Stimulated activated CD8-positive, alpha-beta memory T cell treated with anti-CD3 and anti-CD28 coated beads, Interleukin-7, amount 100 ng/mL, for 4 hours (primary cell): ENCODE data around the gene TPSD1.
"Not testable (repeated sequence)": the region's sequence is repeated elsewhere in the genome, so short reads cannot be mapped to it uniquely, and the experiment has no call there.

Source experiments
- DNase-seq, 2 donors: peaks; one replicate each; pipeline ENCODE4 v3.0.0-alpha.2; 2020; ENCODE audit warnings: low read depth in 2 of 2

TPSD1 gene

DNA sequence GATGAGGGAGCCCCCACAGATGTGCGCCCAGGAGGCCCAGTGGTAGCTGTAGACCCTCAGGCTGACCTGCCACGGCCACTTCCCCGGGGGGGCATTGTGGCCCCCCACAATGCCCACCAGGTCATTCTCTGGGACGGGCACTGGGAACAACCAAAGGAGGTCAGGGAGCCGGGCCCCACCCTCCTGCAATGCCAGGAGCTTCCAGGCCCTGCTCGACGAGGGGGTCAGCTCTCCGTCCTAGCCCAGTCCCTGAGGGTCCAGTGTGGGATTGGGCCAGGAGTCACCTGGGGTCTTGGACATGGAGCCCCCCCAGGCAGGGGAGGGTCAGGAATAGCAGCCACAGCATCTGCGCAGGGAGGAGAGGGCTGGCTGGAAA is 7.0 kb downstream of the TPSD1 start:
- DNase-seq, result no peak

DNA sequence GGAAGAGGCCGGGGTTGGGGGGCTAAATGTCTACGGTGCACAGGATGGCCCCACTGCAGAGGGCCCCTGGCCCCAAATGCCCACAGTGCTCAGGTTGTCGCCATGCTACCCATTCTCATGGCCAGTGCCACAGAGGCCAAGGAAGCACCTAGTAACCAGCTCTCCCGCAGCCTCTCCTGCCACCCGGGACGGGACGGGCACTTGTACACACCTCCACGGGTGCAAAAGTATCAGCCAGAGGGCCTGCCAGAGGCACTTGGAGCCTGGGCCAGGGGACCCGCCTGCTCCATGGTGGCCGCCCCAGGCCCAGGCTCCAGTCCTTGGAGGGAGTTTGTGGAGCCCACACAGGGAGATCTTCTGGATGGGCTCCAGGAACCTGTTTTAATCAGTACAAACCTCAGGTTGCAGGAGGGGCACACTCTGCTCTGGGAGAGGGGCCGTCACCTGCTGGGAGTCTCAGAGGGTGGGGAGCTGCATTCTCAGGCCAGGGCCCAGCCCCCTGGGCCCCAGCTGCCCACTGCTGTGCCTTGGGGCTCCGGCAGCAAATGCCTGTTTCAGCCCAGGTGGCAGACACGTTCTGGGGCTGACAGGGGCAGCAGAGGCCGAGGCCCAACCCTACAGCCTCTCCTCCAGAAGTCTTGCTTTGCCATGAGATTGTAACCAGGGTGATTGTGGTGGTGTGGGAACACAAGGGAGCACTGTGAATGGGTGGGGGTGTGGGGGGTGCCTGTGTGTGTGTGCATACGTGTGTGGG is 7.9 kb downstream of the TPSD1 start:
- DNase-seq, result no peak

DNA sequence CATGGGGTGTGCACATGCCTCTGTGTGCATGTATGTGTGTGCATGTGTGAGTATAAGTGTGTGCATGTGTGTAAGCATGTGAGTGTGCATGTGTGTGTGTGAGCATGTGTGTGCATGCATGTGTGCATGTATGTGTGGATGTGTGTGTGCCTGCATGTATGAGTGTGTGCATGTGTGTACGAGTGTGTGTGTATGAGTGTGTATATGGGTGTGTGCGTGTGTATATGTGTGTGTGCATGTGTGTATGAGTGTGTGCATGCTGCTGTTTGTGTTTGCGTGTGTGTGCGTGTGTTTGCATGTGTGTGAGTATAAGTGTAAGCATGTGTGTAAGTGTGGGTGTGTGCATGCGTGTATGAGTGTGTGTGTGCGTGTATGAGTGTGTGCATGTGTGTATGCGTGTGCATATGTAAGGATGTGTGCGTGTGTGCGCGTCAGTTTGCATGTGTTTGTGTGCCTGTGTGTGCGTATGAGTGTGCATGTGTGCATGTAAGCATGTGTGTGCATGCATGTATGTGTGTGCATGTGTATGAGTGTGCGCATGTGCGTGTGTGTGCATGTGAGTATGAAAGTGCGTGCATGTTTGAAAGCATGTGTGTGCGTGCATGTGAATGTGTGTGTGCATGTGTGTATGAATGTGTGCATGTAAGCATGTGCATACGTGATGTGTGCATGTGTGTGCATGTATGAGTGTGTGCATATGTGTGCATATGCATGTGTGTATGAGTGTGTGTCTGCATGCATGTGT is 8.6 kb downstream of the TPSD1 start:
- no peak for DNase-seq

DNA sequence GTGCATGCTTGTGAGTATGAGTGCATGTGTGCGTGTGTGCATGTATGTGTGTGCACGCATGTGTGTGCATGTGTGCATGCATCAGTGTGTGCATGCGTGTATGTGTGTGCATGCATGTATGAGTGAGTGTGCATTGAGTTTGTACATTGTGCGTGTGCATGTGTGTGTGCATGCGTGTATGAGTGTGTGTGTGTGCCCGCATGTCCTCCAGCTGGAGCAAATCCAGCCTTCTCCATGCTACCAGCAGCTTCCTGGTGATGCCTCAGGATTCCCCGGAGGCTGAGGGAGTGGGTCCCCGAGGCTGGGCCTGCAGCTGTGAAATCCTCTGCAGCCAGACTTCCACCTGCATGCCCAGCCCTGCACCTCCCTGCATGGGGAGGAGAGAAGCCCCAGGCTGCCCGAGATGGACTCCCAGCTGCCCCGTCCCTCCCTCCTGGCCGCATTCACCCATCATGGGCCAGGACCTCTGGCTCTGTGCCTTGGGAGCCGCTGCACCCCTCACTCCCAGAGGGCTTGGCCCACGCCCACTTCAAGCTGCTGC is 9.3 kb downstream of the TPSD1 start:
- DNase-seq, result no peak

DNA sequence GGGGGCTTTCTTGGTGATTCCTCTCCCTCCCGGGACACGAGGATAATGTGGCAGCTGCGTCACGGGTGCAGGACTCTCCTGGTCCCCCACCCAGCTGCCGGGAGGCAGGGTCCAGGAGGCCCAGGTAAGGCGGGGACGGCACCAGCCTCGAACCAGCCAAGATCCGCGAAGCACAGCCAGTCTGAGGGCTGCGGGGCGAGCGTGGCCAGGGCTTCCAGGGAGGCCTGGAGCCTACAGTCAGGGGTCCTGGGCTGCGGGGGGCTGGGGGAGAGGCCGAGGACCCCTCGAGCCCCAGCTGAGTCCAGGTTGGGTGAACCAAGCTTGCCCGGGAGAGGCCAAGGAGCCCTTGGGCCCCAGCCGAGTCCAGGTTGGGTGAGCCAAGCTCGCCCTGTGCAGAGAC is 10.0 kb downstream of the TPSD1 start:
- no peak for DNase-seq

DNA sequence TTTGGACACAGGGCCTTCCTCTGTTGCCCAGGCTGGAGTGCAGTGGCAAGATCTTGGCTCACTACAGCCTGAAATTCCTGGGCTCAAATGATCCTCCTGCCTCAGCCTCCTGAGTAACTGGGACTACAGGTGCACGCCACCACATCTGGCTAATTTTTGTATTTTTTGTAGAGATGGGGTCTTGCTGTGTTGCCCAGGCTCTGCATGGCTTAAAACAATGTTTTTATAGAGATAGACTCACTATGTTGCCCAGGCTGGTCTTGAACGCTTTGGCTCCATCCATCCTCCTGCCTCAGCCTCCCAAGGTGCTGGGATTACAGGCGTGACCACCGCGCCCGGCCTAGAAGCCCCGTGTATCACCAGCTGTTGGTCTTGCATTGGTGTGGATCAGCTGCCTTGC is 13.5 kb downstream of the TPSD1 start:
- DNase-seq, result not testable (repeated sequence)

DNA sequence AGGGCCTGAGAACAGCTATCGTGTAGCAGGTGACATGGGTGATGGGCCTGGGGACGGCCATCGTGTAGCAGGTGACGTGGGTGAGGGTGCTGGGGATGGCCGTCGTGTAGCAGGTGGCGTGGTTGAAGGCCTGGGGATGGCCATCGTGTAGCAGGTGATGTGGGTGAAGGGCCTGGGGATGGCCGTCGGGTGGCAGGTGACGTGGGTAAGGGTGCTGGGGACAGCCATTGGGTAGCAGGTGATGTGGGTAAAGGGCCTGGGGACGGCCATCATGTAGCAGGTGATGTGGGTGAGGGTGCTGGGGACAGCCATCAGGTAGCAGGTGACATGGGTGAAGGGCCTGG is 15.5 kb downstream of the TPSD1 start:
- DNase-seq, result no peak

DNA sequence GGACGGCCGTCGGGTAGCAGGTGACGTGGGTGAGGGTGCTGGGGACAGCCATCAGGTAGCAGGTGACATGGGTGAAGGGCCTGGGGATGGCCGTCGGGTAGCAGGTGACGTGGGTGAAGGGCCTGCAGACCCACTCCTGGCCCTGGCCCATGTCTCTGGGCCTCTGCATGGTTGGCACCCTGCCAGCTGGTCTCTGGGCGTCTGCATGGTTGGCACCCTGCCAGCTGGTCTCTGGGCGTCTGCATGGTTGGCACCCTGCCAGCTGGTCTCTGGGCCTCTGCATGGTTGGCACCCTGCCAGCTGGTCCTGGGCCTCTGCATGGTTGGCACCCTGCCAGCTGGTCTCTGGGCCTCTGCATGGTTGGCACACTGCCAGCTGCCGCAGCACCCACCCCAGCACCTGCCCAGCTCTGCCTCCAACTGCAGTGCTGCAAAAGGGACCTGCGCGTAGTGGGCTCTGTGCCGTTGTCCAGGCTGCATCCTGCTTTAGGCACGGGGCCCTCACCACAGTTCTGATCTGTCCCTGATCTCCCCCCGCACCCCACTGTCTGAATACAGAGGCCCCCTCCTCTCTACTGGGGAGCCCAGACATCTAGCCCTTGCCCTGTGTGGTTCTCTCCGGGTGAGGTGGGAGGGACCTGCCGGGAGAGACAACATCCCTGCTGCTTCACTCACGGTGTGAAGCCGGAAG is 16.0 kb downstream of the TPSD1 start:
- DNase-seq, result not testable (repeated sequence)

DNA sequence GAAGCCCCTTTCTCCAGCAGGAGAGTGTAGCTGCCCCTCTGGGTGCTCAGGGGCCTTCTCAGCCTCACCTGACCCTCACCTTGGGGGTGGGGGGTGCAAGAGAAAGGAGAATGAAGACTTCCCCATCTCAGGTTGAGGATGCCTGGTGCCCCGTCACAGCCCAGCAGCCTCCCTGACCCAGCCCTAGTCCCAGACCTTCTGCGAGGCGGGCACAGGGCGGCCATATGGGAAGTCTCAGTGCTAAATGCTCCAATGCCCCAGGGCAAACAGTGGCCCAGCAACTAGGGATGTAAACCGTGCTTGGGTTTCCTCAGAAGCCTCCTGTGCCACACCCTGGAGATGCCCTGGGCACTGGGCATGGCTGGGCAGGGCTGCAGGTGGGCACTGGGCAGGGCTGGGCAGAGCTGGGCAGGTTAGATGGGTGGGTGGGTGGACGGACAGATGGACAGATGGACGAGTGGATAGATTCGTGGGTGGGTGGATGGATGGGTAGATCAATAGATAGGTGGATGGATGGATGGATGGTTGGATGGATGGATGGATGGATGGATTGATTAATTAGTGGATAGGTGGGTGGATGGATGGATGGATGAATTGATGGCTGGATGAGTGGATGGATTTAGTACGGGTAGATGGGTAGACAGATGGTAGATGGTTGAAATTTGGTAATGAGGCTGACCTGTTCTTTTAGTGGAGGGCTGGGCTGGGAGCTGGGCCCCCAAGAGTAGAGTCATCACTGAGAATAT is 16.8 kb downstream of the TPSD1 start:
- DNase-seq, result no peak

DNA sequence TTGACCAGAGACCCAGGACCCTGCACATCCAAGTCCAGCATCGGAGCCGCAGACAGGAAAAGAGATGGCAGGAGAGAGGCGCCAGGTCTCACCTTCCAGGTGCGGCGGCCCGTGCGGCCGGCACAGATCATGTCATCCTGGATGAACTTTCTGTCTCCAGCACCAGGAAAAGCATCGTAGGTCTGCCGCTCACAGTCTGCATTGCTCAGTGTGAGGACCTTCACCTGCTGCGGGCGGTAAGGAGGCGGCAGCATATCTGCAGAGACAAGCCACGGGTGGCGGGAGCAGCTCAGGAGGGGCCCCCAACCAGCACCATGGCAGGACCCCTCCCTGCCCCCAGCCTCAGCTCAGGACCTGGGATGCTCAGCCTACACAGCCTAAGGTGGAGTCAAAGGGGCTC is 17.9 kb downstream of the TPSD1 start:
- DNase-seq, result no peak

DNA sequence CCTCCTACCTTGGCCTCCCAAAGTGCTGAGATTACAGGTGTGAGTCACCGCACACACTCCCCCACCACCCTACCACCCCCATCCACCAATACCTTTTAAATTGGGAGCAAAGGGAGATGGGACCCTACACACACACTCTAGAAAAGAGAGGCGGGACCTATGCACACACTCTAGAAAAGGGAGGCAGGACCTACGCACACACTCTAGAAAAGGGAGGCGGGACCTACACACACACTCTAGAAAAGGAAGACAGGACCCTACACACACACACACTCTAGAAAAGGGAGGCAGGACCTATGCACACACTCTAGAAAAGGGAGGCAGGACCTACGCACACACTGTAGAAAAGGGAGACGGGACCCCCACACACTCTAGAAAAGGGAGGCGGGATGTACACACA is 18.9 kb downstream of the TPSD1 start:
- DNase-seq, result no peak

DNA sequence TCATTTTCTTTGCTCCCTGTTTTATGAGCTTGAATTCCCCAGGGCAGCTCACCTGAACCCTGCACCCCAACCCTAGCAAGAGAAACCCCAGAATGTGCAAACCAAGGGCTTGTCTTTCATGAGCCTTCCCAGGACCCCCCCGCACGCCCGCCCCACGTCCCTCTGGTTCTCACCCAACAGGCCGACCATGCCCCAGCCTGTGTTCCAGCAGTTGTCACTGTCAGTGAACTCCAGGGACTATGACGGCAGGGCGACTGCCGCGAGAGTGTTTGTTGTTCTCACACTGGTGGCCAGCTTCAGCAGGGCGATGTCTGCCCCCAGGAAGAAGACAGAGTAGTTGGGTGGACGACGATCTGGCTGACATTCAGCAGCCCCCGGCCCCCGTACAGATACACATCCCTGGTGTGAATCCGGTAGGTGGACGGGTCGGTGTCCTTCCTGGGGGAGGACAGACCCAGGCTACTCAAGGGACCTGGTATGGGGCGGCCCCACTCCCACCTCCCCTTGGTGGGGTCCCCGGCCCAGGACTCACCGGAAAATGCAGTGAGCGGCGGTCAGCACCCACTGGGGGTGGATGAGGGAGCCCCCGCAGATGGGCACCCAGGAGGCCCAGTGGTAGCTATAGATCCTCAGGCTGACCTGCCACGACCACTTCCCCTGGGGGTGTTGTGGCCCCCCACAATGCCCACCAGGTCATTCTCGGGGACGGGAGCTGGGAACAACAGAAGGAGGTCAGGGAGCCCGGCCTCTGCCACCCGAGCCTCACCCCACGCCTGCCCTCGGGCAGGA is 20.1 kb downstream of the TPSD1 start:
- DNase-seq, result no peak

DNA sequence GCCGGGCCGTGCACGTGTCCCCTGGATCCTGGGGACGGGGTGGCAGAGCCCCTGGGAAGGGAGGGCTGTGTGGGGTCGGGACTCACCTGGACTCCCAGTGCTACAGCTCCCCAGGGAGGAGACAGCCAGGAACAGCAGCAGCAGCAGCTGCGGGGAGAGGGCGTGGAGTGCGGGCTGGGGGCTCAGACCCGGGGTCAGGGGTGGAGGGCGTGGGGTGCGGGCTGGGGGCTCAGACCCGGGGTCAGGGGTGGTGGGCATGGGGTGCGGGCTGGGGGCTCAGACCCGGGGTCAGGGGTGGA is 20.7 kb downstream of the TPSD1 start:
- DNase-seq, result no peak

DNA sequence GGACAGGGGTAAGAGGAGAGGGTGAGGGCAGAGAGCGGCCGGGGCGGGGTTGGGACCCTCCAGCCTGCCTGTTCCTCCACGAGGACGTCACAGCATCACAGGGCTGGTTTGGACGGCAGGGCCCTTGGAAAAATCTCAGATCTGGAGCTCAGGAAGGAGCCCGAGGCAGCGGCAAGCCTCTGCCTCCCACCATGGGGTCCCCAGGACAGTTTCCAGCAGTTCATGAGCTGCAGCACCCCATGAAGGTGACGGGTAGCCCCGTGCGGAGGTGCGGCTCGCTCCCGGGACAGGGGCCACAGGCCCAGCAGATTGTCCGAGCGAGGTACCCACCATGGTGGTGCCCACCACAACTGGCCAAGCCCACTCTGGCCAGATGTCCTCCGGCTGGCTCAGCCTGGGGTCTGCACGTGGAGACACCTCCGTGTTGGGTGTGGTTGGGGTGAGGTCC is 21.3 kb downstream of the TPSD1 start:
- no peak for DNase-seq

DNA sequence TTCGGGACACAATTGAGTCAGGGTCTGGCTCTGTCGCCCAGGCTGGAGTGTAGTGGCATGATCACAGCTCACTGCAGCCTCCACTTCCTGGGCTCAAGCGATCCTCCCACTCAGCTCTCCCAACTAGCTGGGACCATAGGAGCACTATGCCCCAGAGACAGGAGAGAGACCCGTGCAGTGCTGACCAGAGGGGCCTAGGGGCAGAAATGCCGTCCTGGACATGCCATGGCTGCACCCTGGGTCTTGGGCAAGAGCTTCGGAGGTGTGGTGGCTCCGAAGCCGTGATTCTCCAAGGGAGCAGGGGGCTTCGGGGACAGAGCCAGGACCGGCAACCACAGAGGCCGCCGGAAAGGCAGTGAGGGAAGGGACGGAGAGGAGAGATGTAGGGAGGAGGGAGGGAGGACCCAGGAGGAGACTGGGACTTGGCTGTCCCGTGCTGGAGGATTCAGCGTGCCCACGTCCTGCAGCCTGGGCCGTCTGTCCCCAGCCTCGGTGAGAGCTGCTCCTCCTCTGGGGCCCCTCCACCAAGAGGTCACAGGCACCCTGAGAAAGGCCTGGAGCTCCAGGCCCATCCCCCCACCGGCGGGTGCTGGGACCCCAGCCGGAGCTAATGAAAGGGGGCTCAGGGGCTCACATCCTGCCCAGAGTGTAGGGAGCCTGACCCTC is 21.9 kb downstream of the TPSD1 start:
- DNase-seq, result no peak

DNA sequence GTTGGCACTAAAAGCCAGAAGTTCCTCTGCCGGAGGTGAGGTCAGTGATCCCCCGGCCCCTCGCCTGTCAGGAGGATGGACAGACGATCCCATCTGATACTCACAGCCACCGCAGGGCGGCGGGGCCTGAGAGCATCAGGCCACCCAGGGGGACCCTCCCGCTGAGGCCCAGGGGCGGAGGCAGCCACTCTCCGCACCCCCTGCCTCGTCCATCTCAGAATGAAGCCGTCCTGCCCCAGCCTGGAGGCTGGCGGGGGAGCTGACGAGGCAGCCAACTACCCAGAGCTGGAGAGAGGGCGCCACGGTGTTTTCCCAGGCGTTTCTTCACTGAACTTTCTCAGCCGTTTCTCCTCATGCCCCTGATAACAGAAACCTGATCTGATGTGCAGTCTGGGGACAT is 22.6 kb downstream of the TPSD1 start:
- DNase-seq, result no peak

DNA sequence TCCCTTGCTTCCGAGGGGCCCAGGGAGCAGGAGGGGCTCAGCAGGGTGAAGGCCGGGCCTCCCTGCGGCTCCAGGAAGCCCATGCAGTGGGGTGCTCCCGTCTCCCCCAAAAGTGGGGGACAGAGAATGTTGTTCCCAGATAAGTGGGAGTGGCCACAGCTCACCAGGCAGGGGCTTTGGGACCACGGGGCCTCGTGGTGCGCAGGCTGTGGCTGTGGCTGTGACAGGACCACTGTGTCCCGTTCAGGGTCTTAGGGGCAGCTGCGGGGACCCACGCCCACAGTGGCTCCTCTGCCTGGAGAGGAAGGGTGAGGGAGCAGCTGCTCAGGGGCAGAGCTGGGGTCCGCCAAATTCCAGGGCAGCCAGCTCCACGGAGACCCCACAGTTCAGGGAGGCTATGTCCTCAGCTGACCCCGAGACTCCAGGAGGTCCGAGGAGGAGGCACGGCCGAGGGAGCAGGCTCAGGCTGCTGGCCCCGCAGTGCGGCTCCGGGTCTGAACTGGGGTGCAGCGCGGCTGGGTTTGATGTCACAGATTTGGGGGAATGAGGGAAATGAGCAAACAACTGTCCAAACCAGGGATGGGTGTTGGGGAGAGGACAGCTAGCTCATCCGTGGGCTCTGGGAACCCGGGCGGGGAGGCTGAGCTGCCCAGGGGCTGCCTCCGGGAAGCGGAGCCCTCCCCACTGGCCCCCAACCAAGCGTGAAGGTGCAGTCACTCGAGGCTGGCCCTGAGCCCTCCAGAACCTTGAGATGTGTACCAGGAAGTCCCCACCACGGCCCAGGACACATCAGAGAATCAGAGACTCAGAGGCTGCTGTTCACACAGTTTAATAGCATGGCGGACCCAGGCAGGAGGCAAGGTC is 23.4 kb downstream of the TPSD1 start:
- DNase-seq, result no peak

DNA sequence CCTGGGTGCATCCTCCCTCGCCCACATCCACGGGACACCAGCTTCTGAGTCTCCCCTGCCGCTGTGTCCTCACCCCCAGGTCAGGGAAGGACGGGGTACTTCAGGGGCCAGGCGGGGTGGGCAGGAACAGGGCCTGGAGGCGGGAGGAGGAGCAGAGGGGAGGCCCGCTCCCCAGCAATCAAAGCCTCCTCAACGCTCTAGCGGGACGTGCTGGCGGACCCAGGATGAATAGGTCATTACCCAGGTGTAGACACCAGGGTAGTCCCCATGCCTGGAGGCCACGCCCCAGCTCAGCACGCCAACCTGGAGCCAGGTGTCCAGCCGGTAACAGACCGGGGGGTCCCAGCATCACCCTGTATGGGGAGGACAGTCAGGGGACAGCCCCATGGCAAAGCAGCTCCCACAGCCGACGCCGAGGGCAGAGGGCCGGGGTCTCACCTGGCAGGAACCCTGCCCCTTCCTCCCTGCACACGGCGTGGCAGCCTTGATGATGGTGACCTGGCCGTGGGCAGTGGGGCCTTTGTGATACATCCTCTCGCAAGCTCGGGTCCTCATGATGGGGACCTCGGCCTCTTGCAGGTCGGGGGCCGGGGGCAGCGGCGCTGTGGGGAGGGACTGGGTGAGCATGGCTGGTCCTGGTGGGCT is 24.2 kb downstream of the TPSD1 start:
- no peak for DNase-seq

DNA sequence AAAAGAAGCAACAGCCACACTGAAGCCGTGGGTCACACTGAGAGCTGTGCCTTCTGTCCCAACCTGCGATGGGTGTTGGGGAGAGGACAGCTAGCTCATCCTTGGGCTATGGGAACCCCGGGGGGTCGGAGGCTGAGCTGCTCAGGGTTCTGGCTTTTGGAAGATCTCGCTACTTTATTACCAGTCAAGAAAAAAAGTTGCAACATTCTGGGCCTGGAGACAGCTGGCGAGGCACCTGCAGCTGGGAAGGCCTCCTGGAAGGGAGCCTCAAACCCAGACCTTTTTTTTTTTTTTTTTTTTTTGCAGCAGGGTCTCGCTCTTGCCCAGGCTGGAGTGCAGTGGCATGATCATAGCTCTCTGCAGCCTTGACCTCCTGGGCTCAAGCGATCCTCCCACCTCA is 24.9 kb downstream of the TPSD1 start:
- DNase-seq, result no peak
